HepG2 (cell line): ENCODE results near the gene DPYD. TPM values are rescaled to one million over a fixed set of nuclear protein-coding genes. Genes with fewer than 3 reads are reported as not detected.

Source experiments
- ATAC-seq: fragments of 200-7000 bp; cut with Tn5 transposase; 3 replicates; pipeline ENCODE4 v1.9.1; 2020; ENCODE audit warnings: mild to moderate bottlenecking, moderate library complexity
- BruUV-seq: library from RNA; stranded (reverse); fragments of 400-500 nt; replicated peaks from 2 replicates; lab custom pipeline; 2021; lab: Mats Ljungman, UMichigan
- CTCF ChIA-PET: fragments of 300-600 bp; formaldehyde crosslinking; extraction: SDS; loops from one replicate; lab custom pipeline; 2021; ENCODE audit warnings: low total read pairs, inconsistent platforms, low intra/inter-chr PET ratio; lab: Yijun Ruan, JAX
- POLR2A ChIA-PET: fragments of 350-600 bp; sonication (Branson Sonifier 250); formaldehyde crosslinking; loops from one replicate; lab custom pipeline; 2020; ENCODE audit warnings: antibody characterized with exemption, inconsistent platforms; lab: Yijun Ruan, JAX
- DNase-seq: peaks from one replicate; pipeline ENCODE4 v3.0.0-alpha.2; 2015; ENCODE audit warnings: low spot score
- FAIRE-seq: peaks from 3 replicates; lab custom pipeline; 2011; peaks lifted over from hg19 to GRCh38; lab: Jason Lieb, UNC
- H2AFZ ChIP-seq: one replicate; pipeline ENCODE4 v1.6.1; 2011; ENCODE audit warnings: low read length, inconsistent platforms
- H3K27ac ChIP-seq: fragments of 300-600 bp; 3 replicates; pipeline ENCODE4 v1.8.0; 2011; ENCODE audit warnings: mixed run types, mild to moderate bottlenecking, mixed read lengths, low read length, inconsistent platforms; ENCODE audit not compliant: insufficient read depth; ENCODE audit errors: extremely low read length
- H3K27me3 ChIP-seq, 2 experiments: fragments of 200-600 bp in 1 of 2; 2 replicates in 1 of 2; 3 replicates in 1 of 2; pipeline versions ENCODE4 v1.6.0 to v1.8.0; 2011; ENCODE audit warnings: low read length in 2 of 2, mild to moderate bottlenecking in 2 of 2, moderate library complexity in 2 of 2, inconsistent platforms in 1 of 2; ENCODE audit not compliant: insufficient read depth in 2 of 2, control insufficient read depth in 1 of 2
- H3K36me3 ChIP-seq, 2 experiments: fragments of 200-600 bp in 1 of 2; replicated peaks in 1 of 2; 2 replicates in 1 of 2; 3 replicates in 1 of 2; pipeline versions ENCODE4 v1.5.1 to v1.8.0; 2011; ENCODE audit warnings: low read length in 2 of 2, inconsistent platforms in 1 of 2; ENCODE audit not compliant: insufficient read depth in 2 of 2, control insufficient read depth in 1 of 2
- H3K4me1 ChIP-seq: 2 replicates; pipeline ENCODE4 v1.5.1; 2012; ENCODE audit warnings: low read length, inconsistent platforms; ENCODE audit not compliant: insufficient read depth
- H3K4me2 ChIP-seq: 2 replicates; pipeline ENCODE4 v1.6.0; 2011; ENCODE audit warnings: low read depth, low read length, inconsistent platforms
- H3K4me3 ChIP-seq, 3 experiments: fragments of 200-600 bp in 1 of 3; sonication (generic), shearing (Covaris generic) in 1 of 3; replicated peaks in 1 of 3; 2 replicates each; pipeline ENCODE4 v1.5.1; 2011 to 2016; ENCODE audit warnings: low read length in 3 of 3, inconsistent platforms in 2 of 3, low read depth in 2 of 3, mild to moderate bottlenecking in 2 of 3, control low read depth in 1 of 3, mixed read lengths in 1 of 3; ENCODE audit not compliant: insufficient read depth in 1 of 3
- H3K79me2 ChIP-seq: one replicate; pipeline ENCODE4 v1.6.1; 2011; ENCODE audit warnings: low read length, inconsistent platforms; ENCODE audit not compliant: insufficient read depth
- H3K9ac ChIP-seq: 2 replicates; pipeline ENCODE4 v1.6.0; 2011; ENCODE audit warnings: mild to moderate bottlenecking, low read depth, low read length, inconsistent platforms; ENCODE audit not compliant: insufficient read depth
- H3K9me3 ChIP-seq: 2 replicates; pipeline ENCODE4 v1.5.1; 2012; ENCODE audit warnings: mild to moderate bottlenecking, low read length
- H4K20me1 ChIP-seq: 2 replicates; pipeline ENCODE4 v1.6.0; 2011; ENCODE audit warnings: inconsistent platforms, mild to moderate bottlenecking, low read length, moderate library complexity; ENCODE audit not compliant: insufficient read depth
- BRCA1 ChIP-seq: sonication (generic); formaldehyde crosslinking; IDR thresholded peaks from 2 replicates; pipeline ENCODE4 v1.4.0; 2020; ENCODE audit warnings: missing genetic modification reagents
- CBFB ChIP-seq: sonication (generic); formaldehyde crosslinking; IDR thresholded peaks from 2 replicates; pipeline ENCODE4 v1.4.0; 2020; ENCODE audit warnings: missing genetic modification reagents
- GLI4 ChIP-seq: sonication (generic); formaldehyde crosslinking; IDR thresholded peaks from 2 replicates; pipeline ENCODE4 v1.5.1; 2020; ENCODE audit warnings: missing genetic modification reagents, mild to moderate bottlenecking, moderate library complexity, borderline replicate concordance
- GRHL1 ChIP-seq: sonication (generic); formaldehyde crosslinking; conservative IDR thresholded peaks from 2 replicates; pipeline ENCODE4 v1.8.0; 2022; ENCODE audit warnings: missing genetic modification reagents
- HNF1B ChIP-seq: sonication (generic); formaldehyde crosslinking; IDR thresholded peaks from 2 replicates; pipeline ENCODE4 v1.5.1; 2020; ENCODE audit warnings: mild to moderate bottlenecking, moderate library complexity, missing genetic modification reagents
- MBD4 ChIP-seq: IDR thresholded peaks from 2 replicates; pipeline ENCODE4 v1.6.1; 2012; ENCODE audit warnings: low read length, inconsistent platforms, borderline replicate concordance
- MYC ChIP-seq: sonication (generic); formaldehyde crosslinking; IDR thresholded peaks from 2 replicates; pipeline ENCODE4 v1.9.0; 2021; ENCODE audit warnings: missing genetic modification reagents, borderline replicate concordance
- SP2 ChIP-seq: sonication (generic); formaldehyde crosslinking; IDR thresholded peaks from 2 replicates; pipeline ENCODE4 v1.5.1; 2020; ENCODE audit warnings: mild to moderate bottlenecking, missing genetic modification reagents
- SRSF4 ChIP-seq: fragments of 200-400 bp; formaldehyde crosslinking; IDR thresholded peaks from one replicate; pipeline ENCODE4 v1.6.1; 2018; ENCODE audit warnings: mild to moderate bottlenecking, low read depth, low read length, moderate library complexity; ENCODE audit not compliant: poor library complexity, severe bottlenecking
- TGIF2 ChIP-seq: IDR thresholded peaks from 2 replicates; pipeline ENCODE4 v1.6.1; 2016; ENCODE audit warnings: control low read depth, missing compliant biosample characterization
- TP53 ChIP-seq: sonication (generic); formaldehyde crosslinking; conservative IDR thresholded peaks from 2 replicates; pipeline ENCODE4 v1.4.0; 2020; ENCODE audit warnings: missing genetic modification reagents
- ZBTB42 ChIP-seq: sonication (generic); formaldehyde crosslinking; IDR thresholded peaks from 2 replicates; pipeline ENCODE4 v1.5.0; 2020; ENCODE audit warnings: mild to moderate bottlenecking, missing genetic modification reagents
- ZFP62 ChIP-seq: sonication (generic); formaldehyde crosslinking; IDR thresholded peaks from 2 replicates; pipeline ENCODE4 v1.4.0; 2020; ENCODE audit warnings: missing genetic modification reagents
- ZNF329 ChIP-seq: sonication (generic); formaldehyde crosslinking; IDR thresholded peaks from 2 replicates; pipeline ENCODE4 v1.9.0; 2021; ENCODE audit warnings: low read depth, mild to moderate bottlenecking, missing genetic modification reagents
- WGBS: methylation state at CpG from one replicate; pipeline ENCODE4 v1.1.6; 2017; ENCODE audit warnings: low lambda C conversion rate; 5-methylcytosine and 5-hydroxymethylcytosine counted together
- in situ Hi-C: cut with HindIII; loops from 2 replicates; pipeline ENCODE4 v1.10.0; 2017; ENCODE audit warnings: low pct_unique_long_range_greater_than_20kb; ENCODE audit not compliant: extremely low pct_ligation_motif_present
- intact Hi-C: fragments of 100-400 bp; cut with micrococcal nuclease; formaldehyde crosslinking; loops from one replicate; pipeline ENCODE4 v1.10.0; 2022; ENCODE audit not compliant: unreplicated experiment
- polyA plus RNA-seq, 8 experiments: library from polyadenylated mRNA; depleted of rRNA in 3 of 8; stranded (reverse) in 7 of 8; unstranded in 1 of 8; fragments of >200 nt; fragmentation: Illumina TruSeq in 4 of 8; extraction: Trizol in 4 of 8; gene quantifications; 2 replicates each; pipeline versions ENCODE4 v1.2.1 to v1.2.3, GENCODE V29; 2011 to 2016; ENCODE audit warnings: low read depth in 4 of 8, missing spikeins in 1 of 8, mixed read lengths in 1 of 8; ENCODE audit not compliant: insufficient read depth in 1 of 8
- total RNA-seq, 5 experiments: library from RNA; depleted of rRNA; stranded (reverse); fragments of >200 nt; fragmentation: Illumina TruSeq; extraction: Trizol; gene quantifications; 2 replicates each; pipeline ENCODE4 v1.2.3, GENCODE V29; 2016; ENCODE audit warnings: low read depth in 1 of 5
- TF ChIP-seq, protein P1 (sequence below): sonication (generic); formaldehyde crosslinking; IDR thresholded peaks from 2 replicates; pipeline ENCODE4 v1.8.0; 2022; ENCODE audit warnings: mild to moderate bottlenecking, missing genetic modification reagents, moderate library complexity

The DPYD gene
- total and polyA plus RNA-seq, 2 of the 13 experiments (the other 11 are each of a cell fraction or from before 2014, with no cell fraction given): 1.3 to 3.4 TPM

- no peak for TF ChIP-seq GRHL1 (CRISPR knock-in tag)
- TF ChIP-seq CBFB: no peak
- TF ChIP-seq MBD4: no peak
- TF ChIP-seq ZBTB42: no peak
- TF ChIP-seq, protein P1, sequence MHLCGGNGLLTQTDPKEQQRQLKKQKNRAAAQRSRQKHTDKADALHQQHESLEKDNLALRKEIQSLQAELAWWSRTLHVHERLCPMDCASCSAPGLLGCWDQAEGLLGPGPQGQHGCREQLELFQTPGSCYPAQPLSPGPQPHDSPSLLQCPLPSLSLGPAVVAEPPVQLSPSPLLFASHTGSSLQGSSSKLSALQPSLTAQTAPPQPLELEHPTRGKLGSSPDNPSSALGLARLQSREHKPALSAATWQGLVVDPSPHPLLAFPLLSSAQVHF: no peak
- TF ChIP-seq SP2 (CRISPR knock-in tag): no peak
- TF ChIP-seq BRCA1 (CRISPR knock-in tag): no peak
- TF ChIP-seq TP53 (CRISPR knock-in tag): no peak
- TF ChIP-seq TGIF2 (CRISPR knock-in tag): no peak
- no peak for TF ChIP-seq SRSF4
- no peak for TF ChIP-seq ZFP62
- TF ChIP-seq HNF1B (CRISPR knock-in tag): no peak
- TF ChIP-seq GLI4 (CRISPR knock-in tag): no peak
- no peak for TF ChIP-seq MYC (CRISPR knock-in tag)
- TF ChIP-seq ZNF329: no peak
- Histone ChIP-seq H3K27me3 (no peaks in the 10 kb centered on the region), H3K4me3 (no peak overlapping the region), H3K79me2 (no peaks in the 10 kb centered on the region), H3K36me3 (no peaks in the 10 kb centered on the region), H4K20me1 (no peaks in the 10 kb centered on the region), H3K9ac (no peak overlapping the region), H3K9me3 (peaks cover 28% of the 10 kb centered on the region), H3K27ac (no peak overlapping the region), H3K4me1 (no peaks in the 10 kb centered on the region), H3K4me2 (no peak overlapping the region), H2AFZ (no peak overlapping the region)
- BruUV-seq: no TSS peak
- ATAC-seq (no peak), FAIRE-seq (no peak), DNase-seq (no peak)
- intact Hi-C loops (no loop called here), in situ Hi-C loops (no loop called here)
- ChIA-PET POLR2A (no interaction called here), CTCF (no interaction called here)
- WGBS: 100% methylated on average over 1 of the region's 1 CpG
These were observed 579.9 kb downstream of the DPYD start for GRCh38 chr1:97340951-97341350.
